ENCODE data around the gene MAP1B.

MAP1B gene

DNA sequence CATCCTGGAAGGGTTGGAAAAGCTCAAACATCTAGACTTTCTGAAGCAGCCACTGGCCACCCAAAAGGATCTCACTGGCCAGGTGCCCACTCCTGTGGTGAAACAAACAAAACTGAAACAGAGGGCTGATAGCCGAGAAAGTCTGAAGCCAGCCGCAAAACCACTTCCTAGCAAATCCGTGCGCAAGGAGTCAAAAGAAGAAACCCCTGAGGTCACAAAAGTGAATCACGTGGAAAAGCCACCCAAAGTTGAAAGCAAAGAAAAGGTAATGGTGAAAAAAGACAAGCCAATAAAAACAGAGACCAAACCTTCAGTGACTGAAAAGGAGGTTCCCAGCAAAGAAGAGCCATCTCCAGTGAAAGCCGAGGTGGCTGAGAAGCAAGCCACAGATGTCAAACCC lies 87.6 kb downstream of the MAP1B start:
- H3K27me3 Mint-ChIP-seq (ENCODE audit: low read depth) = peaks cover 77% of the 10 kb centered on the region
- peaks cover 7% of the 10 kb centered on the region for H3K4me1 Mint-ChIP-seq (ENCODE audit: low read depth)
- H3K27ac Mint-ChIP-seq = peak overlapping the region; percentile 39
- H3K4me3 Mint-ChIP-seq = no peak overlapping the region
- H3K36me3 Mint-ChIP-seq (ENCODE audit: low read depth) = no peaks in the 10 kb centered on the region
- H3K9me3 Mint-ChIP-seq = peaks cover 7% of the 10 kb centered on the region

DNA sequence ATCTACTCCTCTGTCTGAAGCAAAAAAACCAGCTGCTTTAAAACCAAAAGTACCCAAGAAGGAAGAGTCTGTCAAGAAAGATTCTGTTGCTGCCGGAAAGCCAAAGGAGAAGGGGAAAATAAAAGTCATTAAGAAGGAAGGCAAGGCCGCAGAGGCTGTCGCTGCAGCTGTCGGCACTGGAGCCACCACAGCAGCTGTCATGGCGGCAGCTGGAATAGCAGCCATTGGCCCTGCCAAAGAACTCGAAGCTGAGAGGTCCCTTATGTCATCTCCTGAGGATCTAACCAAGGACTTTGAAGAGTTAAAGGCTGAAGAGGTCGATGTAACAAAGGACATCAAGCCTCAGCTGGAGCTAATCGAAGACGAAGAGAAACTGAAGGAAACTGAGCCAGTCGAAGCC lies 88.3 kb downstream of the MAP1B start:
- Mint-ChIP-seq H3K9me3 (peaks cover 7% of the 10 kb centered on the region), H3K36me3 (ENCODE audit: low read depth) (no peaks in the 10 kb centered on the region), H3K4me1 (ENCODE audit: low read depth) (peaks cover 7% of the 10 kb centered on the region), H3K4me3 (no peak overlapping the region), H3K27ac (no peak overlapping the region), H3K27me3 (ENCODE audit: low read depth) (peaks cover 70% of the 10 kb centered on the region)

DNA sequence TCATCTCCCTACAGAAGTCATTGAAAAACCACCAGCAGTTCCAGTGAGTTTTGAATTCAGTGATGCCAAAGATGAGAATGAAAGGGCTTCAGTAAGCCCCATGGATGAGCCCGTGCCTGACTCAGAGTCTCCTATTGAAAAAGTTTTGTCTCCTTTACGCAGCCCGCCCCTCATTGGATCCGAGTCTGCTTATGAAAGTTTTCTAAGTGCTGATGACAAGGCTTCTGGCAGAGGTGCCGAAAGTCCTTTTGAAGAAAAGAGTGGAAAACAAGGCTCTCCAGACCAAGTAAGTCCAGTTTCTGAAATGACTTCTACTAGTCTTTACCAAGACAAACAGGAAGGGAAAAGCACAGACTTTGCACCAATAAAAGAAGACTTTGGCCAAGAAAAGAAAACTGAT lies 90.1 kb downstream of the MAP1B start:
- no peaks in the 10 kb centered on the region for H3K36me3 Mint-ChIP-seq (ENCODE audit: low read depth)

GRCh38 chr5:72199681-72200080 lies 92.4 kb downstream of the MAP1B start:
- Mint-ChIP-seq H3K9me3 (peaks cover 7% of the 10 kb centered on the region), H3K36me3 (ENCODE audit: low read depth) (no peaks in the 10 kb centered on the region), H3K4me1 (ENCODE audit: low read depth) (peaks cover 7% of the 10 kb centered on the region), H3K4me3 (no peak overlapping the region), H3K27me3 (ENCODE audit: low read depth) (peaks cover 38% of the 10 kb centered on the region), H3K27ac (no peak overlapping the region)

More for the DNA sequence above, 90.1 kb downstream of the MAP1B start:
- Mint-ChIP-seq H3K4me1 (ENCODE audit: low read depth) (peaks cover 7% of the 10 kb centered on the region), H3K27me3 (ENCODE audit: low read depth) (peaks cover 52% of the 10 kb centered on the region), H3K27ac (no peak overlapping the region), H3K4me3 (no peak overlapping the region), H3K9me3 (peaks cover 7% of the 10 kb centered on the region)

- Mint-ChIP-seq H3K4me1 (ENCODE audit: low read depth) (no peaks in the 10 kb centered on the region), H3K9me3 (no peaks in the 10 kb centered on the region), H3K27ac (no peak overlapping the region), H3K4me3 (no peak overlapping the region), H3K36me3 (ENCODE audit: low read depth) (peaks cover 3% of the 10 kb centered on the region), H3K27me3 (ENCODE audit: low read depth) (peaks cover 17% of the 10 kb centered on the region)
Observed at GRCh38 chr5:72202331-72202825, 95.1 kb downstream of the MAP1B start.

- Mint-ChIP-seq H3K27ac (no peak overlapping the region), H3K9me3 (no peaks in the 10 kb centered on the region), H3K36me3 (ENCODE audit: low read depth) (peaks cover 3% of the 10 kb centered on the region), H3K4me1 (ENCODE audit: low read depth) (no peaks in the 10 kb centered on the region), H3K4me3 (no peak overlapping the region), H3K27me3 (ENCODE audit: low read depth) (peaks cover 15% of the 10 kb centered on the region)
Observed at GRCh38 chr5:72203251-72203845, 96.1 kb downstream of the MAP1B start.

GRCh38 chr5:72204946-72205345 lies 97.7 kb downstream of the MAP1B start:
- H3K27ac Mint-ChIP-seq = no peak overlapping the region
- no peaks in the 10 kb centered on the region for H3K4me1 Mint-ChIP-seq (ENCODE audit: low read depth)
- H3K4me3 Mint-ChIP-seq = no peak overlapping the region
- no peaks in the 10 kb centered on the region for H3K9me3 Mint-ChIP-seq
- peaks cover 11% of the 10 kb centered on the region for H3K27me3 Mint-ChIP-seq (ENCODE audit: low read depth)
- peaks cover 3% of the 10 kb centered on the region for H3K36me3 Mint-ChIP-seq (ENCODE audit: low read depth)

GRCh38 chr5:72205431-72206009 lies 98.2 kb downstream of the MAP1B start:
- H3K27me3 Mint-ChIP-seq (ENCODE audit: low read depth) = peaks cover 11% of the 10 kb centered on the region
- no peak overlapping the region for H3K27ac Mint-ChIP-seq
- H3K4me3 Mint-ChIP-seq = no peak overlapping the region
- no peaks in the 10 kb centered on the region for H3K4me1 Mint-ChIP-seq (ENCODE audit: low read depth)
- no peaks in the 10 kb centered on the region for H3K9me3 Mint-ChIP-seq
- H3K36me3 Mint-ChIP-seq (ENCODE audit: low read depth) = peaks cover 3% of the 10 kb centered on the region

DNA sequence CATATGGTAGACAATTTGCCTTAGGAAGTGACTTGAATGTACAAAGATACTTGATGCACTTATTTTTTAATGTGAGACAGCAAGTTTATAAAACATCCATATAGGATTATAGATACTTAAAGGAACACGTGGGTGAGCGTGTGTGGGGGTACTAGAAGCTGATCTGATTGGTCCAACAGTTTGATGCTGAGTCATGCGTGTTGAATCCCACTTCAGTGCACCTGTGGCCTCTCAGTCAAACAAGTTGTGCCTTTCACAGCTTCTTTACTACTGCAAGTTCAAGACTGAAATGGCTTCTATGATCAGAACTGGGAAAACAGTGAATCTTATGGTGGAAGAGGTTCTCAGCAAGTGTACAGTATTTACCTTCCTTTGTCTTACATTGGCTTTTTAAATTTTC lies 98.9 kb downstream of the MAP1B start:
- no peaks in the 10 kb centered on the region for H3K9me3 Mint-ChIP-seq
- no peaks in the 10 kb centered on the region for H3K4me1 Mint-ChIP-seq (ENCODE audit: low read depth)
- no peak overlapping the region for H3K4me3 Mint-ChIP-seq
- no peak overlapping the region for H3K27ac Mint-ChIP-seq
- peaks cover 11% of the 10 kb centered on the region for H3K27me3 Mint-ChIP-seq (ENCODE audit: low read depth)
- peaks cover 3% of the 10 kb centered on the region for H3K36me3 Mint-ChIP-seq (ENCODE audit: low read depth)

DNA sequence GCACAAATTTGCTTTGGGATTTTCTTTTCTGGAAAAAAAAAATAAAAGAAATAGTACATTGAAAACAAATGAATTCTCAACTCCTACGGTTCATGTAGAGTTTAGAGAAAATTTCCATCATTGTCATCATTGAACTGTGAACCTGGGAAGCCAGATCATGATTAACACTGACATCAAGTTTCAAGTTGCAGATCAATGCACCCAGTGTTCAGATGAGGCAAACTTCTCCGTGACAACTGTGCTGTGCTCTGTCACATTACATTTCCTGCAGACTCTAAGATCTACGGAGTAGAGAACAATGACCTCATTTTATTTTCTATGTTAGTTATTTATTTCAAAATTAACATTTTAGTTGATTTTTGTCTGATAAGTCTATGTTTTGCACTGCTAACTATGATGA lies 99.7 kb downstream of the MAP1B start:
- Mint-ChIP-seq H3K36me3 (ENCODE audit: low read depth) (peaks cover 3% of the 10 kb centered on the region), H3K4me3 (no peak overlapping the region), H3K27ac (no peak overlapping the region), H3K4me1 (ENCODE audit: low read depth) (no peaks in the 10 kb centered on the region), H3K27me3 (ENCODE audit: low read depth) (peaks cover 11% of the 10 kb centered on the region), H3K9me3 (no peaks in the 10 kb centered on the region)

GRCh38 chr5:72208324-72208926 lies 101.2 kb downstream of the MAP1B start:
- Mint-ChIP-seq H3K9me3 (no peaks in the 10 kb centered on the region), H3K36me3 (ENCODE audit: low read depth) (peaks cover 3% of the 10 kb centered on the region), H3K27me3 (ENCODE audit: low read depth) (peaks cover 6% of the 10 kb centered on the region), H3K4me3 (no peak overlapping the region), H3K4me1 (ENCODE audit: low read depth) (no peaks in the 10 kb centered on the region), H3K27ac (no peak overlapping the region)

DNA sequence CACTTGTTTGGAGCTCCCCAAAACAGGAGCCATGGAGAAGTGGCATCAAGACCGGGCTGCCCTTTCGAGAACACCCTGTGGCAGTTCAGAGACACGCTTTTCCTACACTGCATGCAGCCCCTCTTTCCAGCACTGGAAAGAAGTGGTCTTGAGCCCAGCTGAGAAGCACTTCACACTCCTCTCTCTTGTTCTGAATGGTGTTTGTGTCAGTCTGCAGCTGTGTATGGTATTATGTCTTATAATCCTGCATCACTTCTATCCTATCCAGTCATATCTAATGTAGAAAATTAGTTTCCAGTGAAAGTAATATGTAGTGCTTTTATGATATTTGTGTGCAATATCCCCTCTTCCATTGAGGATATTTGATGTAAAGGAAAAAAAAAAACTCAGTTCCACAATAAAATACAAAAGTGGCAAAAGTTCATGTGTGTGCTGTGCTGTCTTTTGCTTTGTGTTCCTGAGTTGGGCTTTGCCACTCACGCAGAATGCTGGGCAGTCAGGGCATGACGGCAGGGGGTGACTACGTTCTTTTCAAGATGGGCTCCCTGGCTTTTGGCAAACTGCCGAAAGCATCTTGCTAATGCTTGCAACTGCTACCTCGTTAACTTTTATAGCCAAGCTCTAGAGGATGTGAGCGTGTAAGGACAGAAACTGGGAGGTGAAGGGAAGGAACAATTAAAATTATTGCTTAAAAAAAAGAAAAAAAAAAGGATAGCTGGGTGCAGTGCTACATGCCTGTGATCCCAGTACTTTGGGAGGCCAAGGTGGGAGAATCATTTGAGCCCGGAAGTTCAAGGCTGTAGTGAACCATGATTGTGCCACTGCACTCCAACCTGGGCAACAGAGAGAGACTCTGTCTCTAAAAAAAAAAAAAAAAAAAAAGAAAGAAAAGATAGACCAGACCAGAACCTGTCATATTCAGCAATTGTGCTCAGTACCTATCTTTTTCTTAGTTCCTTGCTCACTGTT lies 102.2 kb downstream of the MAP1B start:
- no peaks in the 10 kb centered on the region for H3K9me3 Mint-ChIP-seq

GRCh38 chr5:72210888-72211678 lies 103.8 kb downstream of the MAP1B start:
- Mint-ChIP-seq H3K9me3 (no peaks in the 10 kb centered on the region), H3K4me1 (ENCODE audit: low read depth) (no peaks in the 10 kb centered on the region), H3K4me3 (no peak overlapping the region), H3K36me3 (ENCODE audit: low read depth) (peaks cover 2% of the 10 kb centered on the region), H3K27ac (no peak overlapping the region), H3K27me3 (ENCODE audit: low read depth) (peaks cover 4% of the 10 kb centered on the region)

More for the DNA sequence above, 102.2 kb downstream of the MAP1B start:
- Mint-ChIP-seq H3K27me3 (ENCODE audit: low read depth) (peaks cover 6% of the 10 kb centered on the region), H3K36me3 (ENCODE audit: low read depth) (peaks cover 3% of the 10 kb centered on the region), H3K4me1 (ENCODE audit: low read depth) (no peaks in the 10 kb centered on the region), H3K4me3 (no peak overlapping the region), H3K27ac (no peak overlapping the region)

- Mint-ChIP-seq H3K36me3 (ENCODE audit: low read depth) (peaks cover 3% of the 10 kb centered on the region), H3K27me3 (ENCODE audit: low read depth) (peaks cover 4% of the 10 kb centered on the region), H3K27ac (no peak overlapping the region), H3K4me3 (no peak overlapping the region), H3K4me1 (ENCODE audit: low read depth) (no peaks in the 10 kb centered on the region), H3K9me3 (no peaks in the 10 kb centered on the region)
Observed at GRCh38 chr5:72212171-72212570, 104.9 kb downstream of the MAP1B start.
